Measurements from ENCODE around the gene TBC1D17. TPM values are rescaled to one million over a fixed set of nuclear protein-coding genes. Genes with fewer than 3 reads are reported as not detected.

The TBC1D17 gene
- total RNA-seq, 3 donors from 2014 or later: 33.7 to 55.7 (median 45.1) TPM

GRCh38 chr19:49873834-49874233 is 3.7 kb upstream of the TBC1D17 start:
- Histone ChIP-seq H3K9me3 (no peaks in the 10 kb centered on the region), H3K36me3 (ENCODE audit: low read depth) (peaks cover 4% of the 10 kb centered on the region), H3K4me1 (ENCODE audit: low read depth) (peaks cover 33% of the 10 kb centered on the region), H3K4me3 (no peak overlapping the region)
- DNase-seq (no peak), ATAC-seq (no peak)
- TF ChIP-seq CTCF (IDR thresholded peaks at IDR 0.05): no peak
- intact Hi-C loops (cut with DNase I, micrococcal nuclease): no loop called here

GRCh38 chr19:49874503-49875157 is 2.9 kb upstream of the TBC1D17 start:
- Histone ChIP-seq H3K4me3 (no peak overlapping the region), H3K9me3 (no peaks in the 10 kb centered on the region), H3K4me1 (ENCODE audit: low read depth) (peaks cover 29% of the 10 kb centered on the region), H3K36me3 (ENCODE audit: low read depth) (peaks cover 4% of the 10 kb centered on the region)
- no peak for TF ChIP-seq CTCF (IDR thresholded peaks at IDR 0.05)
- no peak for ATAC-seq
- intact Hi-C loops (cut with DNase I, micrococcal nuclease): no loop called here
- DNase-seq: no peak

GRCh38 chr19:49875177-49875576 is 2.3 kb upstream of the TBC1D17 start:
- no peaks in the 10 kb centered on the region for H3K9me3 ChIP-seq
- H3K4me3 ChIP-seq: no peak overlapping the region
- ATAC-seq (no peak), DNase-seq (no peak)
- intact Hi-C loops (cut with DNase I, micrococcal nuclease): no loop called here
- peaks cover 4% of the 10 kb centered on the region for H3K36me3 ChIP-seq (ENCODE audit: low read depth)
- peaks cover 26% of the 10 kb centered on the region for H3K4me1 ChIP-seq (ENCODE audit: low read depth)
- TF ChIP-seq CTCF (IDR thresholded peaks at IDR 0.05): no peak

GRCh38 chr19:49875857-49876421 is 1.6 kb upstream of the TBC1D17 start:
- DNase-seq: peak; percentile 78 to 85 (median 84)
- Histone ChIP-seq H3K4me1 (ENCODE audit: low read depth) (peaks cover 19% of the 10 kb centered on the region), H3K4me3 (peak overlapping the region; percentile 92), H3K9me3 (no peaks in the 10 kb centered on the region), H3K36me3 (ENCODE audit: low read depth) (peaks cover 4% of the 10 kb centered on the region)
- intact Hi-C loops (cut with DNase I, micrococcal nuclease): no loop called here
- TF ChIP-seq CTCF (IDR thresholded peaks at IDR 0.05): no peak
- no peak for ATAC-seq

GRCh38 chr19:49876422-49877019 is 981 bp upstream of the TBC1D17 start:
- intact Hi-C loops (cut with DNase I, micrococcal nuclease): no loop called here
- Histone ChIP-seq H3K4me1 (ENCODE audit: low read depth) (peaks cover 19% of the 10 kb centered on the region), H3K36me3 (ENCODE audit: low read depth) (peaks cover 4% of the 10 kb centered on the region), H3K4me3 (peak overlapping the region; percentile 92), H3K9me3 (no peaks in the 10 kb centered on the region)
- DNase-seq (peak; percentile 98 to 99 (median 98)), ATAC-seq (peak; percentile 77)
- TF ChIP-seq CTCF (IDR thresholded peaks at IDR 0.05): no peak

All from mucosa of descending colon (tissue), 3 donors.